ENCODE data around the gene PRR18.

The PRR18 gene

DNA sequence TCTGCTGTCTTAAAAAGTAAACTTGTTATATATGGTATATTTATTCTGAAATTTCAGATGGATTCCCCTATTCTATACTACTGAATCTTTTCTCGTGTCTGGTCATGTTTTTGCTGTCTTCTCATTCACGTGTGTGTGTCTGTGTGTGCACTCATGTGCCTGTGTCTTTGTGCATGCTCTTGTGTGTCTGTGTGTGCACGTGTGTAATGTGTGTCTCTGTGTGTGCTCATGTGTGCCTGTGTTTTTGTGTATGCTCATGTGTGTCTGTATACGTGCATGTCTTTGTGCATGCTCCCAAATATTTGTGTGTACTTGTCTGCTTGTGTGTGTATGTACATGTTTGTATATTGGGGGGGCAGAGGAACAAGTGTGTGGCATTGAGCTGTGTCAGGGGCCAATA is 34.0 kb downstream of the PRR18 start:
- DNase-seq, result no peak

DNA sequence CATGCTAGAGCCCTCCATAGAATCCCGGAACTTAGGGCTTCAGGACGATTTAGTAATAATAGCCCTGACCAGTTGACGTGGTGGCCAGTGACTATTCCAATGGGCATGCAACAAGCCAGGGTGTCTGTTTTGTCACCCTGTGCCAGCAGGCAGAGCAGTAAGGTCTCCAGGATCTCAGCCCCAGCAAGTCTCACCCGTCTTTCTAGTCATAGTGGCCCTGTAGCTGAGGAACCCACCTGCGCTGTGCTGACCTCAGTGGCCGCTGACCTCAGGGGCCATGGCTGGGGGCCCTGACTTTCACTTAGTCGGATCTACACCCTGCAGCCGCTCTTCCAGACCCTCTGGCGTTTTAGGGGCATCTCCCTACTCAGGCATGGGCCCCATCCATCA is 36.8 kb downstream of the PRR18 start:
- DNase-seq, result no peak

DNA sequence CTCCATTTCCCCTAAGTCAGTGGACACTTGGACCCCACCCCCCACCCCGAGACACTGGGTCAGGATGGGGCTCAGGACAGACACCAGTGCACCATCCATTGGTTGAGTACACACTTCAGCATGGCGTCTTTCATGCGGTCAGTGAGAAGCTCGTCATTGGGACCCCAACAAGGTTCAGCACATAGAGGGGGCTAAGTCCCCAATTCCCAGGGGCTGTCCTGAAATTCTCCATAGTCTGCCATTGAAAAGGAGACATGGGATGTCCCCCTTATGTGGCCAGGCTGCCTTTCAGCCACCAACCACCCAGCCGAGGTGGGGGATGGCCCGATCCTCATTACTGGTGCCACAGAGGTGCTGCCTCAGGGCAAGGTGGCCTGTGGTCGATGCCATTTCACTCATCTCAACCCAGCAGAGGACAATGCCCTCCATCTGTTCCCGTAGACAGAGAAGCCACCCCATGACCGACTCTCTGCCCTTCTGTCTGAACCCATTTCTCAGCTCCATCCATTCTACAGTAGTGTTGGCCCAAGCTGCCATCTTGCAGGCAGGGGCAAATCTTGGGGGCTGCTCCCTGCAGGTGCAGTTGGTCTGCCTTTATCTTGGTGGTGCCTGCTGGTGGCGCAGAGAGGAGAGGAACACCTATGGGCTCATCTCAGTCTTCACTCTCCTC is 37.4 kb downstream of the PRR18 start:
- DNase-seq, result no peak

DNA sequence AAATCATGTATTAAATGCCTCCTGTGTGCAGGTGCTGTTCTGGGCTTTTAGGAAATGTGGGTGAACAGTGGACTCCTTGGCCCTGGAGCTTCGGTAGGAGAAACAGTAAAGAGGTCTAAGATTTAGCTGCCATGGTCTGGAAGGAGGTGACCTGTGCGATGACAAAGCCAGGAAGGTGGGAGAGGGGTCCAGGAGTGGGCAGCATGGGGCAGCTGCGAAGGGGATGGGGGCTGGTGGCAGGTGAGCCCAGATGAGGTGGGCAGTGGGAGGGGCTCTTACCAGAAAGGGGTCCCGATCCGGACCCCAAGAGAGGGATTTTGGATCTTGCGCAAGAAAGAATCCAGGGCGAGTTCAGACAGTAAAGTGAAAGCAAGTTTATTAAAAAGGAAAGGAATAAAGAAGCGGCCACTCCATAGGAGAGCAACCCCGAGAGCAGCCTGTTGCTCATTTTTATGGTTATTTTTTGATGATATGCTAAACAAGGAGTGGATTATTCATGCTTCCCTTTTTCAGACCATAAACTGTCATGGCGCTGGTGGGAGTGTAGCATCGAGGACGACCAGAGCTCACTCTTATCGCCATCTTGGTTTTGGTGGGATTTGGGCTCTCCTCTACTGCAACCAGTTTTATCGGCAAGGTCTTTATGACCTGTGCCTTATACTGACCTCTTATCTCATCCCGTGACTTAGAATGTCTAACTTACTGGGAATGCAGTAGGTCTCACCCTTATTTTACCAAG is 38.7 kb downstream of the PRR18 start:
- no peak for DNase-seq

DNA sequence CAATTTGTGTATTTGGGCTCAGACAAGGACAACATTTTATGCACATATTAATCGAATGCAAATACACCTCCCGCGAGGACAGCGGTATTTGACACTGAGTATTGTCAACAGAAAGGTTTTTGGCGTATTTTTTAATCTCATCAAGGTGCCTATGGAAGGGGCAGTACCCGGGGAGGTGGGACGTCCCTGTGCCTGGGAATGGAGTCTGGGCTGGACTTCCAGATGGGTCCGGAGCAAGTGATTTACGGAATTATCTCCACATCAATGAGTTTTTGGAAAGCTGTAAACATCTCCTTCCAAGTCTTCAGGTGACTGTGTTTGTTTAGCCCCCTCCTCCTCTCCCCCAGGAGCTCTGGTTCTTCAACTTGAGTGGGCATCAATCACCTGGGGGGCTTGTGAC is 39.8 kb downstream of the PRR18 start:
- no peak for DNase-seq

DNA sequence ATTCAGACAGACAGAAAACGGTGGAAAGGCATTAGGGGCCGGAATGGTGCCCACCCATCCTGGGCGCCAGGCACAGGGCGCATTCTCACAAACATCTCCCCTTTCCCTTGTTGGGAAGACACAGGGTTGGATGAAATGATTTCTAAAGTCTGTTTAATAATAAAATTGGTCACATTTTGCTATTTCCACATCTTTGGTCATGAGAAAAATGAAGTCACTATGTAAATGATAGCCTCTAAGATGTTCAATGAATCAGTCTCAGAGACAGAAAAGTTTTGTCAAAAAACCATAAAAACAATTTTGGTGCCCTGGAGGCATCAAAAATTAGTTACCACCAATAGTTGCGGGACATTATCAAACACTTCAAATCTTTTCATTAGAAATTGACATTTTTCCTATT is 40.7 kb downstream of the PRR18 start:
- DNase-seq, result no peak

DNA sequence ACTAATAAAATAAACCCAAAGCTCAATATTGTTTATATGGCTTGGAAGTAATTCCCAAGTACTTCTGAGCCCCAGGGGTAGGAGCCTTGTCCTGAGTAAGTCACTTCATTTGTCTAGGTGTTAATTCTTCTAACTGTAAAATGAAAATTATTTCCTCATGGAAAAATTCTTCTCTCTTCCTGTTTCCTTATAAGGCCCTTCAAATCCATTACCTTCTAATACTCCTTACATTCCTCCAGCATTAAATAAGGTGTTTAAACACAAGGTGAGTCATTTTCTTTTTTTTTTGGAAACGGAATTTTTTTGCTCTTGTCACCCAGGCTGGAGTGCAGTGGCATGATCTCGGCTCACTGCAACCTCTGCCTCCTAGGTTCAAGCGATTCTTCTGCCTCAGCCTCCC is 41.9 kb downstream of the PRR18 start:
- DNase-seq, result no peak

DNA sequence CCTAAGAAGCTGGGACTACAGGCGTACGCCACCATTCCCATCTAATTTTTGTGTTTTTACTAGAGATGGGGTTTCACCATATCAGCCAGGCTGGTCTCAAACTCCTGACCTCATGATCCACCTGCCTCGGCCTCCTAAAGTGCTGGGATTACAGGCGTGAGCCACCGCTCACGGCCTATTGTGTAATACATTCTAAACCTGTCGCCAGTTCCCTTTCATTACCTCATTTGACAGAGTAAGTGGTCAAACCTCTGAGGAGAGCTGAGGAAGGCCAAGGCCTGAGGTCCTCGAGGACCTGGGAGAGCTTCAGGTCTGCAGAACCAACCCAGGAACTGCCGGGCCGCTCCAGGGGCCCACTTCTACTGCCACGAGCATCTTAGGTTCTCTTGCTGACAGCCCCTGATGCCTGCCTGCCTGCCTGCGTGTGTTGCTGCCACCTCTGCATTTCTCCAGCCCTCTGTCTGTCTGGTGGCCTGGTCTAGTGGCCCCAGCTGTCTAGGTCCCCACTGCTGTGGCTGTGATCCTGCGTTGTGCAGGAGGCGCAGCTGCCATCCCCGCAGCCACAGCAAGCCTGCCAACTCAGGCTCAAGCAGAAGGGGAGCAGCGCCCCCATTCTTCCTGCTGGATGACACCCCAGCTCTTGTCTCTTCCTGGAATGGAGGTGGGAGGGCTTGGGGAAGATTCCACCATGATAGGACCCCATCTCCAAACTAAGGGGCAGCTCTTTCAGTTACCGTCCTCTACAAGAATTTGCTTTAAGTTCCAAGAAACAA is 45.3 kb downstream of the PRR18 start:
- DNase-seq, result no peak

DNA sequence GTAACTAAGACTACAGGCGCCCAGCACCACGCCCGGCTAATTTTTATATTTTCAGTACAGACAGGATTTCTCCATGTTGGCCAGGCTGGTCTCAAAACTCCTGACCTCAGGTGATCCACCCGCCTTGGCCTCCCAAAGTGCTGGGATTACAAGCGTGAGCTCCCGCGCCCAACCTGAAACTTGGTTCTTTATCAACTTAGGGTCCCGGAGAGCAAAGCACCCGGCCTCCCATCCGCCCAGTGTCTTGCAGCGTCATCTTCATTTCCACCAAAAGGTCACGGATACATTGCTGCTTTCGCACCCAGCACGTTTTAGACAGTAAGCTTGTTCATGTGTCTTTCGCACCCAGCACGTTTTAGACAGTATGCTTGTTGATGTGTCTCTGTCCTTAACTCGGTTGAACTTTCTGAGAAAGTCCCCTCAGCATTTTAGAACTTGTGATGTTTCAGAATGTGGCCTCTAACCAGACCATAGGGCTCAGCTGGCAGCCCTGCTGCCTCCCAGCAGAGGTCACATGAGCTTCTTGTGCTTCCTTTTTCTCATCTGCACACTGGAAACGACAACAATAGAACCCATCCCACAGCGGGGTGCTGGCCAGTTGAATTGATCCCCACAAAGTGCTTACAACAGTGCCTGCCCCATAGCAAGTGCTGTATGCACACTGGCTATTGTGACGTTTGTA is 48.8 kb downstream of the PRR18 start:
- DNase-seq, result no peak

DNA sequence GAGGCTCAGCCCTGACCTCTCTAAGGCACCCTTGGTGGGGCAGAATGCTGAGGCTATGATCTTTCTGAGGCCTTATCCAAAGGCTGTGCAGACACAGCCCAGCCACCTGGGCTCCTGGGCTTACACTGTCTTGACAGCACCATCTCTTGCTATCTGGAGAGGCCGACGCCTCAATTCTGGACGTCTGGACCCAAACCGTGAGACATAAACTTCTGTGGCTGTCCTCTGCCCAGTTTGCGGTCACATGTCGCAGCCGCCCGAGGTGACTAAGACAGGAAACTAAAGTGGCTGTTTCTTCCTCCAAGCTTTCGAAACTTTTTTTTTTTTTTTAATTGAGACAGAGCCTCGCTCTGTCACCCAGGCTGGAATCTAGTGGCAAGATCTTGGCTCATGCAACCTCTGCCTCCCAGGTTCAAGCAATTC is 49.3 kb downstream of the PRR18 start:
- DNase-seq, result peak; percentile 33

DNA sequence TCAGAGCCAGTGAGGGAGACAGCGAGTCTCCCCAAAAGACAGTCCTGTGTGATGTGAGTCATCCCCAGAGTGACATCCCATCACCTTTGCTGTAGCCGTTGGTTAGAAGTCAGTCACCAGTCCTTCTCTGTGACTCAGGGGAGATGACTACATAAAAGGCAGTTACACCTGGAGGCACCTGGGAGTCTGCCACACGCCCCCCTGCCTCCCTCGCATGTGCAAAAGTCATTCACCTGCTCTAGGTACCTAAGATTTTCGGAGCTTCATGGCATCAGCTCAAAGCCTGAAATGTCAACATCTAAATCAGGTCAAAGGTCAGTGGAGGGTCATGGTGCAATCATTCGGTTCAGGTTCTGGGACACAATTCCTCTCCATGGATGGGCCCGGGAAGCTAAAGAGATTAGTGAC is 50.3 kb downstream of the PRR18 start:
- DNase-seq, result no peak

Measured in central memory CD4-positive, alpha-beta T cell (primary cell).